Neural cell (in vitro differentiated cells): ENCODE results near the gene EML4. TPM values are rescaled to one million over a fixed set of nuclear protein-coding genes. Genes with fewer than 3 reads are reported as not detected.

ENCODE experiments used
- H2AFZ ChIP-seq: fragments of 200-600, 300-800 bp; sonication (generic), shearing (Covaris generic); 2 replicates; pipeline ENCODE4 v1.6.0; 2014; ENCODE audit warnings: low read depth, mild to moderate bottlenecking, antibody characterized with exemption, low read length, moderate library complexity
- H3F3A ChIP-seq: fragments of 200-600 bp; shearing (Covaris generic); 2 replicates; pipeline ENCODE4 v1.6.1; 2016; ENCODE audit warnings: mild to moderate bottlenecking, moderate library complexity, mixed read lengths, antibody characterized with exemption, low read length; ENCODE audit not compliant: insufficient read depth, poor library complexity, severe bottlenecking
- H3K27ac ChIP-seq: fragments of 200-600, 300-800 bp; sonication (generic), shearing (Covaris generic); 2 replicates; pipeline ENCODE4 v1.5.1; 2014; ENCODE audit warnings: mild to moderate bottlenecking, low read length, moderate library complexity
- H3K27me3 ChIP-seq: fragments of 300-800, 200-600 bp; sonication (generic), shearing (Covaris generic); 2 replicates; pipeline ENCODE4 v1.6.0; 2014; ENCODE audit warnings: mild to moderate bottlenecking, low read depth, low read length, moderate library complexity; ENCODE audit not compliant: insufficient read depth
- H3K36me3 ChIP-seq: fragments of 300-800, 200-600 bp; sonication (generic), shearing (Covaris generic); 2 replicates; pipeline ENCODE4 v1.5.1; 2014; ENCODE audit warnings: mild to moderate bottlenecking, antibody characterized with exemption, low read length, moderate library complexity; ENCODE audit not compliant: insufficient read depth
- H3K4me2 ChIP-seq: fragments of 300-800, 200-600 bp; sonication (generic), shearing (Covaris generic); 2 replicates; pipeline ENCODE4 v1.6.0; 2014; ENCODE audit warnings: mild to moderate bottlenecking, low read length
- H3K4me3 ChIP-seq: fragments of 300-800, 200-600 bp; sonication (generic), shearing (Covaris generic); 2 replicates; pipeline ENCODE4 v1.5.1; 2014; ENCODE audit warnings: mild to moderate bottlenecking, low read length, moderate library complexity
- H3K79me2 ChIP-seq: fragments of 200-600 bp; shearing (Covaris generic); replicated peaks from 2 replicates; pipeline ENCODE4 v1.6.0; 2014; ENCODE audit warnings: mild to moderate bottlenecking, low read length, moderate library complexity; ENCODE audit not compliant: insufficient read depth
- H3K9ac ChIP-seq: fragments of 300-800, 200-600 bp; sonication (generic), shearing (Covaris generic); 2 replicates; pipeline ENCODE4 v1.6.1; 2016; ENCODE audit warnings: mild to moderate bottlenecking, low read length, mixed read lengths
- H3K9me2 ChIP-seq: fragments of 200-600 bp; shearing (Covaris generic); 2 replicates; pipeline ENCODE4 v1.6.1; 2016; ENCODE audit warnings: mild to moderate bottlenecking, low read length, mixed read lengths; ENCODE audit not compliant: insufficient read depth
- H3K9me3 ChIP-seq: fragments of 200-600, 300-800 bp; sonication (generic), shearing (Covaris generic); 2 replicates; pipeline ENCODE4 v1.6.1; 2016; ENCODE audit warnings: mild to moderate bottlenecking, mixed run types, low read length, moderate library complexity, mixed read lengths
- H4K20me1 ChIP-seq: fragments of 200-600 bp; shearing (Covaris generic); 2 replicates; pipeline ENCODE4 v1.6.1; 2016; ENCODE audit warnings: mild to moderate bottlenecking, mixed run types; ENCODE audit not compliant: insufficient read depth
- EP300 ChIP-seq: fragments of 450-650 bp; conservative IDR thresholded peaks from 2 replicates; pipeline ENCODE4 v1.6.1; 2014; ENCODE audit warnings: antibody characterized with exemption, mild to moderate bottlenecking, moderate library complexity; ENCODE audit not compliant: poor library complexity, severe bottlenecking
- EZH2 ChIP-seq: fragments of 200-600, 300-800 bp; shearing (Covaris generic), sonication (generic); IDR thresholded peaks from 2 replicates; pipeline ENCODE4 v1.6.1; 2014; ENCODE audit warnings: antibody characterized with exemption, low read length, borderline replicate concordance, mild to moderate bottlenecking; ENCODE audit not compliant: insufficient read depth, poor library complexity, severe bottlenecking
- MXI1 ChIP-seq: fragments of 450-650 bp; conservative IDR thresholded peaks from 2 replicates; pipeline ENCODE4 v1.6.1; 2014; ENCODE audit warnings: antibody characterized with exemption, mild to moderate bottlenecking; ENCODE audit not compliant: poor library complexity, severe bottlenecking
- POLR2AphosphoS5 ChIP-seq: IDR thresholded peaks from 2 replicates; pipeline ENCODE4 v1.6.1; 2012
- RAD21 ChIP-seq: fragments of 450-650 bp; conservative IDR thresholded peaks from 2 replicates; pipeline ENCODE4 v1.6.1; 2014; ENCODE audit warnings: antibody characterized with exemption, mild to moderate bottlenecking, moderate library complexity
- REST ChIP-seq: IDR thresholded peaks from 2 replicates; pipeline ENCODE4 v1.6.1; 2012; ENCODE audit warnings: borderline replicate concordance
- SMC3 ChIP-seq: fragments of 450-650 bp; conservative IDR thresholded peaks from 2 replicates; pipeline ENCODE4 v1.6.1; 2014; ENCODE audit warnings: antibody characterized with exemption, mild to moderate bottlenecking, moderate library complexity; ENCODE audit not compliant: poor library complexity
- TAF1 ChIP-seq: IDR thresholded peaks from 2 replicates; pipeline ENCODE4 v1.6.1; 2012; ENCODE audit warnings: low read depth
- polyA plus RNA-seq: library from polyadenylated mRNA; depleted of rRNA; stranded (reverse); fragments of >200 nt; gene quantifications from 2 replicates; pipeline ENCODE4 v1.2.3, GENCODE V29; 2014
- TF ChIP-seq, protein P1 (sequence below): fragments of 450-650 bp; IDR thresholded peaks from 2 replicates; pipeline ENCODE4 v1.5.1; 2014; ENCODE audit warnings: antibody characterized with exemption, mild to moderate bottlenecking, moderate library complexity; ENCODE audit not compliant: poor library complexity, severe bottlenecking

Gene EML4
- polyA plus RNA-seq, 1 donor from 2014 or later: 33.9 TPM

- Histone ChIP-seq H3K9ac (no peak overlapping the region), H2AFZ (no peak overlapping the region), H4K20me1 (no peaks in the 10 kb centered on the region), H3K36me3 (no peaks in the 10 kb centered on the region), H3K4me2 (no peak overlapping the region), H3K27ac (no peak overlapping the region), H3K79me2 (peaks cover 6% of the 10 kb centered on the region), H3K9me2 (no peaks in the 10 kb centered on the region), H3K9me3 (no peaks in the 10 kb centered on the region), H3K4me3 (no peak overlapping the region), H3F3A (no peaks in the 10 kb centered on the region), H3K27me3 (no peaks in the 10 kb centered on the region)
- TF ChIP-seq MXI1 (no peak), REST (no peak), EZH2 (no peak), SMC3 (no peak), POLR2AphosphoS5 (no peak), RAD21 (no peak), TAF1 (no peak), EP300 (no peak)
- TF ChIP-seq, protein P1, sequence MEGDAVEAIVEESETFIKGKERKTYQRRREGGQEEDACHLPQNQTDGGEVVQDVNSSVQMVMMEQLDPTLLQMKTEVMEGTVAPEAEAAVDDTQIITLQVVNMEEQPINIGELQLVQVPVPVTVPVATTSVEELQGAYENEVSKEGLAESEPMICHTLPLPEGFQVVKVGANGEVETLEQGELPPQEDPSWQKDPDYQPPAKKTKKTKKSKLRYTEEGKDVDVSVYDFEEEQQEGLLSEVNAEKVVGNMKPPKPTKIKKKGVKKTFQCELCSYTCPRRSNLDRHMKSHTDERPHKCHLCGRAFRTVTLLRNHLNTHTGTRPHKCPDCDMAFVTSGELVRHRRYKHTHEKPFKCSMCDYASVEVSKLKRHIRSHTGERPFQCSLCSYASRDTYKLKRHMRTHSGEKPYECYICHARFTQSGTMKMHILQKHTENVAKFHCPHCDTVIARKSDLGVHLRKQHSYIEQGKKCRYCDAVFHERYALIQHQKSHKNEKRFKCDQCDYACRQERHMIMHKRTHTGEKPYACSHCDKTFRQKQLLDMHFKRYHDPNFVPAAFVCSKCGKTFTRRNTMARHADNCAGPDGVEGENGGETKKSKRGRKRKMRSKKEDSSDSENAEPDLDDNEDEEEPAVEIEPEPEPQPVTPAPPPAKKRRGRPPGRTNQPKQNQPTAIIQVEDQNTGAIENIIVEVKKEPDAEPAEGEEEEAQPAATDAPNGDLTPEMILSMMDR: no peak
Observed at GRCh38 chr2:42180300-42180699, 11.1 kb downstream of the EML4 start.

- no peak overlapping the region for H3K4me3 ChIP-seq
- H3K27ac ChIP-seq: no peak overlapping the region
- no peak overlapping the region for H3K4me2 ChIP-seq
- H3K9me2 ChIP-seq: no peaks in the 10 kb centered on the region
- H3K27me3 ChIP-seq: no peaks in the 10 kb centered on the region
- H4K20me1 ChIP-seq: no peaks in the 10 kb centered on the region
- H3K9ac ChIP-seq: no peak overlapping the region
- H3K36me3 ChIP-seq: no peaks in the 10 kb centered on the region
- H2AFZ ChIP-seq: no peak overlapping the region
- no peaks in the 10 kb centered on the region for H3K9me3 ChIP-seq
- no peaks in the 10 kb centered on the region for H3F3A ChIP-seq
- H3K79me2 ChIP-seq: peaks cover 6% of the 10 kb centered on the region
- TF ChIP-seq EZH2 (no peak), EP300 (no peak), TAF1 (no peak), SMC3 (no peak), RAD21 (no peak), REST (no peak), MXI1 (no peak), POLR2AphosphoS5 (no peak)
- TF ChIP-seq, protein P1: no peak
Observed at GRCh38 chr2:42182654-42183308, 13.6 kb downstream of the EML4 start.
